ENCODE results near the gene MAGI1.
"Not testable (repeated sequence)": the region's sequence is repeated elsewhere in the genome, so short reads cannot be mapped to it uniquely, and the experiment has no call there.

The MAGI1 gene

GRCh38 chr3:65877160-65877559 lies 161.6 kb downstream of the MAGI1 start:
- DNase-seq (ENCODE audit: low read depth in 3 of 3), result no peak

GRCh38 chr3:65876028-65876420 lies 162.7 kb downstream of the MAGI1 start:
- DNase-seq (ENCODE audit: low read depth in 3 of 3), result no peak

- no peak for DNase-seq (ENCODE audit: low read depth in 3 of 3)
Observed at GRCh38 chr3:65875393-65876027, 163.2 kb downstream of the MAGI1 start.

- no peak for DNase-seq (ENCODE audit: low read depth in 3 of 3)
Observed at GRCh38 chr3:65873869-65874268, 164.8 kb downstream of the MAGI1 start.

- DNase-seq (ENCODE audit: low read depth in 3 of 3), result no peak
Observed at GRCh38 chr3:65873028-65873427, 165.7 kb downstream of the MAGI1 start.

- DNase-seq (ENCODE audit: low read depth in 3 of 3), result no peak
Observed at GRCh38 chr3:65871305-65872141, 167.2 kb downstream of the MAGI1 start.

GRCh38 chr3:65869798-65870197 lies 168.9 kb downstream of the MAGI1 start:
- DNase-seq (ENCODE audit: low read depth in 3 of 3), result no peak

- DNase-seq (ENCODE audit: low read depth in 3 of 3), result no peak
Observed at GRCh38 chr3:65867463-65868210, 171.1 kb downstream of the MAGI1 start.

- DNase-seq (ENCODE audit: low read depth in 3 of 3), result no peak
Observed at GRCh38 chr3:65864357-65864904, 174.3 kb downstream of the MAGI1 start.

- no peak for DNase-seq (ENCODE audit: low read depth in 3 of 3)
Observed at GRCh38 chr3:65861718-65862117, 177.0 kb downstream of the MAGI1 start.

- DNase-seq (ENCODE audit: low read depth in 3 of 3), result not testable (repeated sequence)
Observed at GRCh38 chr3:65859612-65860011, 179.1 kb downstream of the MAGI1 start.

- DNase-seq (ENCODE audit: low read depth in 3 of 3), result no peak
Observed at GRCh38 chr3:65858749-65859148, 180.0 kb downstream of the MAGI1 start.

GRCh38 chr3:65857327-65857726 lies 181.4 kb downstream of the MAGI1 start:
- DNase-seq (ENCODE audit: low read depth in 3 of 3), result no peak

- no peak for DNase-seq (ENCODE audit: low read depth in 3 of 3)
Observed at GRCh38 chr3:65856907-65857306, 181.8 kb downstream of the MAGI1 start.

- no peak for DNase-seq (ENCODE audit: low read depth in 3 of 3)
Observed at GRCh38 chr3:65855370-65856100, 183.2 kb downstream of the MAGI1 start.

GRCh38 chr3:65854606-65855304 lies 184.0 kb downstream of the MAGI1 start:
- no peak for DNase-seq (ENCODE audit: low read depth in 3 of 3)

- no peak for DNase-seq (ENCODE audit: low read depth in 3 of 3)
Observed at GRCh38 chr3:65851827-65852226, 186.9 kb downstream of the MAGI1 start.

GRCh38 chr3:65850261-65850660 lies 188.5 kb downstream of the MAGI1 start:
- no peak for DNase-seq (ENCODE audit: low read depth in 3 of 3)

GRCh38 chr3:65848024-65848423 lies 190.7 kb downstream of the MAGI1 start:
- no peak for DNase-seq (ENCODE audit: low read depth in 3 of 3)

- DNase-seq (ENCODE audit: low read depth in 3 of 3), result no peak
Observed at GRCh38 chr3:65846936-65847335, 191.8 kb downstream of the MAGI1 start.

- DNase-seq (ENCODE audit: low read depth in 3 of 3), result no peak
Observed at GRCh38 chr3:65844370-65844769, 194.3 kb downstream of the MAGI1 start.
